ENCODE results near the gene SLC1A2. TPM values are rescaled to one million over a fixed set of nuclear protein-coding genes. Genes with fewer than 3 reads are reported as not detected.

Gene SLC1A2
- total RNA-seq, 1 experiment from 2014 or later = not detected

DNA sequence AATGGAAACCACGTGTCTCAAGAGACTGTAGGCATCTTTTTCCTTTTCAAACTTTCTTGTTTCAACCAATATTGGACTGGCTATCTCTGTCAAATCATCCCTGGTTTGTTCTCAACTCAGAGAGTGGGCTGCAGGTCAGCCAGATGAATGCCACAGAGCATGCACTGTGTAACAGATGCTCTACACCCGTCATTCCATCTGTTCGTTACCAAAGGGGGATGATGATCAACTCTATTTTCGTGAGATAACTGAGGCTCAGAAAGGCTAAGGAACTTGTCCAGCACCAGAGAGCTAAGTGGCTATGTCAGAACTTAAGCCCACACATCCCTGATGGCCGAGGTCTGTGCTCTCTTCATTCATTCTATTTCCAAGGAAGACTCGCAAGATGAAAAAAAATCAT, 42.1 kb downstream of the SLC1A2 start:
- DNase-seq (ENCODE audit: extremely low read depth, low read depth) = no peak

DNA sequence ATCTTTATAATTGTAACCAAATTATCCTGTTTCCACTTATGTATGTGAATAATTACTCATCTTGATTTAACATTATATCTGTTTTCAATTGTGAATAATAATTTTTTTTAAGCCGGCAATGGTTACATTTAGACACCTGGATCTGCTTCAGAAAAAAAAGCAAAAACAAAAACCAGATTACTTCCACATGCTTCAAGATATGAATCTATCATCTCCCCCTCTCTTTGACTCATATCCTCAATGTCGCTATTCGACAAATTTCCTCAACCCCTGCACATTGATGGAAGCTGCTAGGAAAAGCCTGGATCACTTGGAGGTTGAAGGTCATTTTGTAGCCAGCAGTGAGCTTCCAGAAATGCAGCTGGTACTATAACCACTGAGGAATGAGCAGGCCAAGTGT, 42.7 kb downstream of the SLC1A2 start:
- no peak for DNase-seq (ENCODE audit: extremely low read depth, low read depth)

DNA sequence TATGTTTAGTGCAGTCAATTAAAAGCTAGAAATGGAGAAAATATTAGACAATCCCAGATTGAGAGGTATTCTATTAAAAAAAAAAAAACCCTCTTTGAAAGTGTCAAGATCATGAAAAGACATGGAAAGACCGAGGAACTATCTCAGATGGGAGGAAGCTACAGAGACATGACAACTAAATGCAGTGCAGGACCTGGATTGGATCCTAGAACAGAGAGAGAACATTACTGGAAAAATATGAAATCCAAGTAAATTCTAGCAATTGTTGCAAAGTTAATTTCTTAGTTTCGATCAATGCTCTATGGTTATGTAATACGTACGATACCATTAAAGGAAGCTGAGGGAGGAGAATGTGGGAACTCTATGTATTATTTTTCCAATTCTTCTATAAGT, 43.2 kb downstream of the SLC1A2 start:
- DNase-seq (ENCODE audit: extremely low read depth, low read depth) = no peak

DNA sequence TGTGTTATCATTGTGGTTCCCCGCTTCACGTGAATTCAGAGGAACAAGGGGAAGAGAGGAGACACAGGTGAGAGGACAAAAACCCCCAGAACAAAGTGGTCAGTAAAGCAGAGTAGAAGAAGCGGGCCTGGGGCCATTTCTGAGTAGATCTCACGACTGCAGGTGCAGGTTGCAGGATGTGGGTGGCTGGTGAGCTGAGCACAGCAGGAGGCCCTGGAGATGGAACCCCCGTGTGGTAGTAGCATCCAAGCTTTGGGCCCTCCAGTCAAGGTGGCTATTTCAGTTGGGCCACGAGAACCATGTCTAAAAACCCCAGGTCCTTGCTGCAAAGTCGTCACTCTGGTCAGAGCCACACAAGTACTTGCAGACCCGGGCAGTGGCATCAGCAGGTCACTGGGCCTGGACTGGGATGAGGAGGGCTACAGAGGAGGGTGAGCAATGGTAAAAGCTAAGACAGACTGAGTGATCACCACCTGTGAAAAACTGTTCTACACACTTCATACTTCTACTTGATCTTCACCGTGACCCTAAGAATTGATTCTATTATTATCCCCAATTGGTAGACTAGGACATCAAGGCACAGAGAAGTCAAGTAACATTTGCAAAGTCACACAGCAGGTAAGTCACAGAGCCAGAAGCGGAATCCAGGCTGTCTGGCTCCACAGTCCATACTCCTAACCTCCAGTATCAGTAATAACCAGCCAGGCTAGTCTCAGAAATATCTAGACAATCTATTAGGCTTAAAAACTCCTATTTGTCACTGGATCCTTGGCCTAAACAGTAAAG, 43.8 kb downstream of the SLC1A2 start:
- DNase-seq (ENCODE audit: extremely low read depth, low read depth) = no peak

DNA sequence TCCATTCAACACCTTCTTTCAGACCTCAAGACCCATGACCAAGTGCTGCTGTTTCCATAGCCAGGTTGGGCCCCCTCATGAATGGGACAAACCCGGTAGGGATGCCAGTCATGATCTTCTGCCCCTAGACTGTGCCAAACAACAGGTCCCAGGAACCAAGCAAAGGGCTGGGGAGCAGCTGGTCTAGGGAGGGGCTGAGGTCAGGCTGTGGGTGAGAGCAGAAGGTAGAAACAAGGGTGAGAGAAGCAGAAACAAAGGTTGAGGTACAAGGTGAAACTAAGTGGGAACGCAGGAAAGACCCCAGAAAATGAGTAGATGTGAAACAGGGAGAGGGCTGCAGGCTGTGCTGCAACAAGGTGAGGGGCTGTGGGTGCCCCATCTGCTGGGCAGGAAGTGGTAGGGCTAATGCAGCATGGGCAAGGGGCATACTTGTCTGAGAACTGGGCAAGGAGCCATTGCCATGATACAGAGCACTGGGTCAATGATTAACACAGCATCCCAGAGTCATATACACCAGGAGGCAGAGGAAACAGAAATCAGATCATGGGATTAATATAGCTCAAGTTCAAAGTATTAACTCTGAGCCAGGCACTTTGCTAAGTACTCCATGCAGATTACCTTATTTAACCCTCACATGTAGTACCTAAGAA, 45.9 kb downstream of the SLC1A2 start:
- DNase-seq (ENCODE audit: extremely low read depth, low read depth) = no peak

DNA sequence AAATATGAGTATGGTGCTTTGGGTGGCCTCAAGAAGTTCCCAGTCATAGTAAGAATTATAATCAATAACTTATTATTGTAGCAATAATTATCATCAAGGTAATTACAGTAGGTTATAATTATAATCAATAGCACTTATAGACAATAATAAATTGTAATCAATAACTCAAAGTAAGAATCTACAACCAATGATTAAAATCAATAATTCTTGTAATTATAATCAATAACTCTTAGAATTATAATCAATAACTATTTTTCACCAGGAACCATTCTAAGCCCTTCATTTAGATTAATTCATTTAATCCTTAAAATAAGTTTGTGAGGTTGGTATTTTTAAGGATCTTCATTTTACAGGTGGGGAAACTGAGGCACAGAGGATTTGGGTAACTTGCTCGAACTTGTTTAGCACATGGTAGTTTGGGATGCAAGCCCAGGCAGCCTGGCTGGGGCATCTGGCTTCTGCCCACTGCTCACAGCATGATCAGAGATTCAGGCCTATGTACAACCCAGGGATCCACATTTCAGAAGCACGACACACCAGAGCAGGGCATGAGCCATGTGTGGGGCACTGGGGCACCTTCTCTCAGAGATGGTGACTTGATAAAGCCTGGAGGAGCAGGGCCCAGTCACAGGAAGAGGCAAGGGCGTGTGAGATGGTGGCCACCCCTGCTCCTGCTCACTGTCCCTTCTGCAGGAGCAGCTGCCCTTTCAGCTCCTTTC, 46.6 kb downstream of the SLC1A2 start:
- DNase-seq (ENCODE audit: extremely low read depth, low read depth) = no peak

DNA sequence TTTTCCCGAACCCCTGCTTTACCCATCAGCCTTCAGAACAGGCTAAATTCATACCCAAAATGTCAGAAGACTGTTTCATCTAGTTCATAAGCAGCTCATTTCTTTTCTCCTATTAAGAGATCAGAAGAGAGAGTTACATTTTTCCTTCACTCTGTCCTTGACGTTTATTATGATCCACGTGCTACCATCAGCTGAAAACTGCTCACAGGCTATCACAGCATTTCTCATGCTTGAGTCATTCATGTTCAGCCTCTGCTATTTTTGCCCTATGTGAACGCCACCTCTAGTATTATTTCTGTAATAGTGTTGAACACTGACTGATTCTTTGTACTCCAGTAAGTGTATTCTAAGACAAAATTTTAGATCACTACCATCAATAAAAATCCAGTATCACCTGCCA, 51.9 kb downstream of the SLC1A2 start:
- DNase-seq (ENCODE audit: extremely low read depth, low read depth) = no peak

DNA sequence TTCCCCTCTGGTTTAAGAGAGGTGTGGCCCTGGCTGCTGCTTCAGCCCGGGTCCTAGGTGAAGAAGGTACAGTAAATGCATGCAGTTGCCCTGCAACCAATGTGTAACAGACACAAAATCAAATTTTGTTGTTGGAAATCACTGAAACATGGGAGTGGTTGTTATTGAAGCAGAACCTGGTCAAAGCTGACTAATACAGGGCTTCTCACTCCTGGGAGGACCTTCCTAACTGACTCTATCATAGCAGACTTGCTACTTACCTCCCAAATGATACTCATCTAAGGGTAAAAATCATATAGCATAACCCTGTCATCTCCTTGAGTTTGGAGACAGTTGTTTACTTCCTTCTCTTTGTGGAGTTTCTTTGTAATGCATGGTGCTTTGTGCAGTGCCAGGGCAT, 52.6 kb downstream of the SLC1A2 start:
- no peak for DNase-seq (ENCODE audit: extremely low read depth, low read depth)

DNA sequence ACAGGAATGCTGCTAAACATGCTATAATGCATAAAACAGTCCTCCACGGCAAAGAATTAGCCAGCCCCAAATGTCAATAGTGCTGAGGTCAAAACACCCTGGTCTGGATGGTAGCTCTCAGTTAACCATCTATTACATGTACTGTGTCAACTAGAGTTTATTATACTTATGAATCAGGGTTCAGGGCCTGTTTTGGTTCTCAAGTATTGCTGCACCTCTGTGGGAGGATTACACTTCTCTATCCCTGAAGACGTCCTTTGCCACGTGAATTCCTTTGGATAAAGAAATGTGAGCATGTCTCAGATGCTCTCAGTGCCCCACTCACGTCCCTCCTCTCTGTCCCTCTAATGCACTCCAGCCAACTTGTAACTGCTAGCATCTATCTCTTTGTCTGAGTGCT, 53.4 kb downstream of the SLC1A2 start:
- DNase-seq (ENCODE audit: extremely low read depth, low read depth) = no peak

DNA sequence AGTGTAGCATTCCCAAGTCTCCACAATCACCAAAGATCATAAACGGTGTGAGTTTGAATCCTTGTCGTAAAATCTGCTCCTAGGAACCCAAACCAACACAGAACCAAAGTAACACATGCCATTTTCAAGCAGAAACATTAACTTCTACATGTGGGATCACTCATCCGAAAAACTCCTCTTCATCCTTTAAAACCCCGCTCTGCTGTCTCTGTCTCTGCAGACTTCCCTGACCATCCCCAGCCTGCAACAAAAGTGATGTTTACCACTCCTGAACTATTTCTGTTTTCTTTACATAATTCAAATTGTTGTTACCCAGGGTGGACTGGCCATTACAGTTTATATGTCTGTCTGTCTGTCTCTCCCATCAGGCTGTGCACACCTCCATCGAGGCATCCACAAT, 54.0 kb downstream of the SLC1A2 start:
- no peak for DNase-seq (ENCODE audit: extremely low read depth, low read depth)

DNA sequence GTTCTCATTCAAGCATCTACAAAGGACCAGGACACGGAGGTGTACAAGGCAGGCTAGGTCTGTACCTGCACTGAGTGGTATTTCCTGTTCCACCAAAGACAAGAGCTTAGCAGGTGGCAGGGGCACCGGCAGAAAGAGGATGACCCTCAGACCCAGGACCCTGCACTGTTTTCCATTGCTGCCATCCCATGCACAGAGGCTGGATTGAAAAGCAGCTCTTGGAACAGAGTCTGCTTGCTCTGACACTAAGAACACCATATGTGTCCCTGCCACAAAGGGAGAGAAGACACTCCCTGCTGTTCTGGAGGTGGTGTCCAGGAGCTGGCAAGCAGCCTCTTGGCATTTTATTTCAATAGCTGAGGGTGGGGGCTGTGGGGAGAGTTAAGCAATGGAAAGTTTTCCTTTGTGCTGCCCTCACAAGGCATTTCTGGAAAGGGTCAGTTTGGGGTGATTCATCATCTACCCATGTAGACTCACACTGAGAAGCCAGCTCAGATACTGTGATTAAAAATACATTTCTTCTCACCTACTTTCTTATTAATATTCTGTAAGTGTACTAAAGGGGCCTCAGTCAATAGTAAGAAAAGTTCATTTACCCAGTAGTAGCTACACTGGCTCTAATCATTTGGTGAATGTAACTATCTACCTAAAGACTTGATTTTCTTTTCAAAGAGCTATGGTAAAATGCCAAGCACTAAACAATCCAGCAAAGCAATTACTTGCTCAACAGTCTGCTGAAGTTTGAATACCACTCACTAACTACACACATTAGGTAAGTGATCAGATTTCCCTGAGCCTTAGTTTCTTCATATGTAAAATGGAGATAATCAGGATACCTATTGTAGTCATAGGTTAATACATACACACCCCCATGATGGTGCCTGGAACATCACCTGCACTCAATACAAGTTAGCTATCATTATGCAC, 55.2 kb downstream of the SLC1A2 start:
- DNase-seq (ENCODE audit: extremely low read depth, low read depth) = no peak

DNA sequence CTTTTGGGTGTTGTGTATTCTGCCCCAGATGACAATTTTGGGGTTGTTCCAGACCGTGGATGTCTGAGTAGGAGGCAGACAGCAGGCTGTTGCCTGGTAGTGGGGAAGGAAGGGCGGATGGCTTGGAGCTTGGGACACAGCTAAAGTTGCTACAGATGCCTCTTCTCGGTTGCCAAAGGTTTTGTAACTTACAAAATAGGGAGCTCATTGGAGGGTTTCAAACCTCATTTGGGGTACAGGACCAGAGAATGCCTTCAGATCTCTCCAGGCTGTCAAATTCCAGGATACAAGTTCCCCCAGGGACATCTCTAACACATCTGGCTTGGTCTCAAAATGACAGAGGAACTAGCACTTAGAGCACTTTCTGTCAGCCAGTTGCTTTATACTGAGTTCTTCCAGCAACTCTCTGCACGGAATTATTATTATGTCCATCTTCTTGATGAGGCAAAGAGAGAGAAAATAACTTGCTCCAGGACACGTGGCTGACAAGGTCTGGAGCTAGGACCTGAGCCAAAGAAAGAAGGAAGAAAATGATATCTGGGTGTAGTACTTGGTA, 56.0 kb downstream of the SLC1A2 start:
- DNase-seq (ENCODE audit: extremely low read depth, low read depth) = no peak

DNA sequence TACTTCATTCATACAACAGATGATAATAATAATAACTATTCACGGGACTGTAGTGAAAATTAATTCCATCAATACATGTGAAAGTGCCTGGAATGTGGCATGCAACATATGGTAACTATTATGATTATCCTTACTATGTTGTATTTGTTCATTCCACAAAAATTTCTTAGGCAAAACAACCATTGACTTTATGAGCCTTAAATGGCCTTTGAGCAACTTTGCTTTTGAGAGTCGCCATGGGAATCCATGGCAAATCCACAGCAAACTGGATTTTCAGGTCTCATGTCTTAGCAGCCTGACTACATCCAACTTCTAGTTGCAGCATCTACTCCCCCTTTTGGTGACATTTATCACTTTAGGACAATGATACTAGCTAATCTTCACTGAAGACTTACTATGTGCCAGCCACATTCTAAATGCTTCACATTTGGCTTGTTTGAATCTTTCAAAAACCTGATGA, 56.8 kb downstream of the SLC1A2 start:
- DNase-seq (ENCODE audit: extremely low read depth, low read depth) = no peak

DNA sequence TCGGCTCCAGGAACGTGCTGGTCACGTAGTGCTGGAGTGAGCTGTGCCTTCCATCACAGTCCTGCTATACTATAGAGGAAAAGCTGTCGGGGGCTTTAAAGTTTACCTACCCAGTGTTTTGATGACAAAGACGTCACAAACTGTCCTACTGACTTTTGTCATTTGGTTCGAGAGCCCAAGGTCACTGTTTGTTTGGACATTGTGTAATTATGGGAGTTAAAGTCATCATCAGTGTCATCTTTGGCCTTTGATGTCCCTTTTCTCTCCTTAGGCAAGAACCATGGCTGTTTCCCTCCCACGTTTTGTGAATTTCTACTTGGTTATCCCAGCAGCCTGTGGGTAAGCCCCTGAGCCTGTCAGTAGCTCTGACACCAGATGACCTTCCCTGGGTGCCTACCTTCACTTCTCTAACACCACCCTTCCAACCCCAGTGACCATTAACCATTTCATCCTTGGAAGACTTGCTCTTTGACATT, 59.3 kb downstream of the SLC1A2 start:
- no peak for DNase-seq (ENCODE audit: extremely low read depth, low read depth)

DNA sequence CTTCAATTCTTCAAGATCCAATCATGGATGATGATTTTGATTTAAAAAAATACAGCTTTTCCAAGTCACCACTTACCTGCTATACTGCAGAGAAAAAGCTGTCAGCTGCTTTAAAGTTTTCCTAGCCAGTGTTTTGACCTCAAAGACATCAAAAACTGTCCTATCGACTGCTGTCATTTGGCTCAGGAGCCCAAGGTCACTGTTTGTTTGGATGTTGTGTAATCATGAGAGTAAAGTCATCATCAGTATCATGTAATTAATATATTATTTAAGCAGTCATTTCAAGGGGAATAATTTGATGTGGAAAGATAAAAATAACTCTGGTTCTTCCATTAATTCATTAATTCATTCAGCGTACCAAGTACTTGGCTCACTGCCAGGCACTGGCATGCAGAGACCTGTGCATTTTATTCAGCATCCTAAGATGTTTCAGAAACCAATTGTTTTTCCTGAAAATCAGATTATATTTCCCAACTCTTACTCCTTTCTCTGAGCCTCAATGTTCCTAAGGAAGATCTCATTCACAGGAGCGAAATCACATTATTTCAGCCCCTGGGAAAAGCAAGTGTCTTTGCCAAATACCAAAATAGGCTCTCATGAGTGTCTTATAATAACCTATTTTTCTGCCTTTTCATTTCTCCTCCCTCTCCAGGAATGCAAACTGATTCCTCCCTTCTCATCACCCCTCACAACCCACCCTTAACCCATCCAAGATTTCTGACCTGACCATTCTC, 59.9 kb downstream of the SLC1A2 start:
- no peak for DNase-seq (ENCODE audit: extremely low read depth, low read depth)

DNA sequence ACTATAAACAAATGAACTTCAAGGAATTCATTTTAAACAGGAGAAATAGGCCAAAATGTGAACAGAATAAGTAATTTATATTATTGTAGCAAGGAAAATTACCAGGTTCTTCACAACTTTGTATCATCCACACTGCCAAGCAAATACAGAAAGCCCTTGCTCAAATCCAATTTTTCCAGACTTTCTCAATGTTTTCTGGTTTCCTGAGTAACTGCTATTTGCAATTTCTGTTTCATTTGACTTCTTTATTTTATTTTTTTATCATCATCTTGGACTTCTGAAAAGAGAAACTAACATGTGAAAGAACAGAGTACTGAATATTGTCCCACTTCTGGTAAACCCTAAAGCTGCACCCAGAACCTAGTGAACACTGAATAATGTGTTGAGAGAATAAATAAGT, 61.0 kb downstream of the SLC1A2 start:
- no peak for DNase-seq (ENCODE audit: extremely low read depth, low read depth)

DNA sequence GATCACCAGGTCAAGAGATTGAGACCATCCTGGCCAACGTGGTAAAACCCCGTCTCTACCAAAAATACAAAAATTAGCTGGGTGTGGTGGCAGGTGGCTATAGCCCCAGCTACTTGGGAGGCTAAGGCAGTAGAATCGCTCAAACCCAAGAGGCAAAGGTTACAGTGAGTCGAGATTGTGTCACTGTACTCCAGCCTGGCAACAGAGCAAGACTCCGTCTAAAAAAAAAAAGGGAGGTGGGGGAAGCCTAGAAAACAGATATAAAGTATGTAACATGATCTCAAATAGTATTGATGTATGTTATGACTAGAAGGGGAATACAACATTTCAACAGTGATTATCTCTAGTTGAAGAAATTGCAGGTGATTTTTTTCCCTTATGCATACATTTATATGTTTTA, 61.4 kb downstream of the SLC1A2 start:
- no peak for DNase-seq (ENCODE audit: extremely low read depth, low read depth)

DNA sequence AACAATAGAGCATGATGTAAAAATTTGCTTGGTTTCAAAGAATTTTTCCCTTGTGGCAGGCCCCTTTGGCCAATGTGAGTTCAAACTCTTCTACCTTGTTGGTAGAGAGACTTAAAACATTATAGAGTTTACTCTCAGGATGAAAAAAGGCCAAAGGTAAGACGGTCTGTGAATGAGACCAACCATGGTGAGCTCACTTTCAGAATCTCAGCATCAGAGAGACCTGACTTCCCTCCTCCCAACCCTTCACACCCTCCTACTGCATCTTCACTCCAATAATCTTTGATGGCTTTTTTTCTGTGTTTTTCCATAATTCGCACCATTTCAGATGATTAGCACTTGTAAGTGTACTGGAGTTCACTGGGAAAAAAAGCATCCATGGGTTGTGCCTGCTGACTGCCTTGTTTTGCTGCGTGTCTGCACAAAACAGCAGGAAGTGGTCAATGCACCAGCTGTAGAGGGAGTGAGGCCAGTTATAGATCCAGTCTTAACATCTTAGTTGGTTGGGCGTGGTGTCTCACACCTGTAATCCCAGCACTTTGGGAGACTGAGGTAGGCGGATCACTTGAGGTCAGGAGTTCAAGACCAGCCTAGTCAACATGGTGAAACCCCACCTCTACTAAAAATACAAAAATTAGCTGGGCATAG, 64.1 kb downstream of the SLC1A2 start:
- no peak for DNase-seq (ENCODE audit: extremely low read depth, low read depth)

DNA sequence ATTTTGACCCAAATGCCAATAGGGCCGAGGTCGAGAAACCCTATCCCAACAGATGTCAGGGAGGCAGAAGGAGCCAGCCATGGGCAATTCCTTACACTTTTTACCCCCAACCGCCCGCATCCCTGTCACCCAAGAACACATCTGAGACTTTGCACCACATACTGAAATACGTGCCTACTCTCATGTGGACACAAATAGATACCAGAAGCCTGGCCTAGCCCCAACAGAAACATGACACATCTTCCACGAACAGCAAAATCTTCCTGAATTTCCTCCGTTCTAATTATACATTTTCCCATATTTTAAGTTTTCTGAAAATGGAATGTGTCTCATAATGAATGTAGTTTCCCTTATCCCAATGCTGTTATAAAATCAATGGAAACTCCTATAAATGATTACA, 64.7 kb downstream of the SLC1A2 start:
- no peak for DNase-seq (ENCODE audit: extremely low read depth, low read depth)
